KMS-11 (cell line): ENCODE measurements around the gene PLXNA2.

ENCODE experiments used
- H2AFZ ChIP-seq: fragments of 200-600 bp; sonication (generic); 2 replicates; pipeline ENCODE4 v1.6.1; 2016; ENCODE audit warnings: antibody characterized with exemption, mixed run types, low read depth
- H3K27ac ChIP-seq: fragments of 200-600 bp; sonication (generic); 2 replicates; pipeline ENCODE4 v1.6.1; 2016; ENCODE audit warnings: mild to moderate bottlenecking, mixed run types
- H3K27me3 ChIP-seq: fragments of 200-600 bp; sonication (generic); 2 replicates; pipeline ENCODE4 v1.6.1; 2017; ENCODE audit warnings: mild to moderate bottlenecking, low read depth, mixed run types, moderate library complexity; ENCODE audit not compliant: insufficient read depth
- H3K36me3 ChIP-seq: fragments of 200-600 bp; sonication (generic); 2 replicates; pipeline ENCODE4 v1.6.1; 2017; ENCODE audit warnings: mild to moderate bottlenecking, mixed run types; ENCODE audit not compliant: insufficient read depth
- H3K4me1 ChIP-seq: fragments of 200-600 bp; sonication (generic); 2 replicates; pipeline ENCODE4 v1.6.1; 2016; ENCODE audit warnings: mild to moderate bottlenecking, low read depth, mixed run types; ENCODE audit not compliant: poor library complexity, severe bottlenecking
- H3K4me2 ChIP-seq: fragments of 200-600 bp; sonication (generic); 2 replicates; pipeline ENCODE4 v1.7.0; 2016; ENCODE audit warnings: mild to moderate bottlenecking, mixed run types
- H3K4me3 ChIP-seq: fragments of 200-600 bp; sonication (generic); IDR thresholded peaks from 2 replicates; pipeline ENCODE4 v1.6.1; 2017; ENCODE audit warnings: low read depth, low read length, mixed read lengths; ENCODE audit not compliant: insufficient read depth
- H3K79me2 ChIP-seq: fragments of 200-600 bp; sonication (generic); 2 replicates; pipeline ENCODE4 v1.6.1; 2016; ENCODE audit warnings: low read depth, mixed run types; ENCODE audit not compliant: insufficient read depth
- H3K9ac ChIP-seq: fragments of 200-600 bp; sonication (generic); 2 replicates; pipeline ENCODE4 v1.6.1; 2016; ENCODE audit warnings: mild to moderate bottlenecking, mixed run types
- H4K20me1 ChIP-seq: fragments of 200-600 bp; sonication (generic); 2 replicates; pipeline ENCODE4 v1.6.1; 2016; ENCODE audit warnings: mild to moderate bottlenecking, mixed run types; ENCODE audit not compliant: insufficient read depth
- TF ChIP-seq, protein P1 (sequence below): fragments of 200-600 bp; sonication (generic); conservative IDR thresholded peaks from 2 replicates; pipeline ENCODE4 v1.6.1; 2017; ENCODE audit warnings: low read depth, mild to moderate bottlenecking, antibody characterized with exemption, low read length, moderate library complexity, mixed read lengths

Gene PLXNA2

DNA sequence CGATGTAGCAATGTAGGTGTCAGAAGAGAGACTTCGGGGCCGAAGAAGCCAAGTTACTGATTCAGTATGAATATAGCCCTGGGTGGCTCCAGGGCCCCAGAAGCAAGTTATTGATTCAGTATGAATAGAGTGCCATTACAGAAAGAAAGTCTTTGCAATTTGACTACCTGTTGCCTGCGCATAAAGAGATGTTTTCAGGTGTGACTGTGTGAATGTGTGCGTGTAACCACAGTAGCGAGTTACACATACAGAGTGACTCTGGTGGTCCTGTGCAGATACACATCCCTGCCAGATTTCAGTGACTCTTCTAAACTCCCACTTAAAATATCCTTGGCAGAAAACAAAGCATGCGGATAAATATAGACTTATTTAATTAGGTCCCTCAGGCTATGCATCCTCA lies 190.5 kb downstream of the PLXNA2 start:
- H3K27me3 ChIP-seq = no peaks in the 10 kb centered on the region
- no peaks in the 10 kb centered on the region for H3K4me1 ChIP-seq
- TF ChIP-seq, protein P1, sequence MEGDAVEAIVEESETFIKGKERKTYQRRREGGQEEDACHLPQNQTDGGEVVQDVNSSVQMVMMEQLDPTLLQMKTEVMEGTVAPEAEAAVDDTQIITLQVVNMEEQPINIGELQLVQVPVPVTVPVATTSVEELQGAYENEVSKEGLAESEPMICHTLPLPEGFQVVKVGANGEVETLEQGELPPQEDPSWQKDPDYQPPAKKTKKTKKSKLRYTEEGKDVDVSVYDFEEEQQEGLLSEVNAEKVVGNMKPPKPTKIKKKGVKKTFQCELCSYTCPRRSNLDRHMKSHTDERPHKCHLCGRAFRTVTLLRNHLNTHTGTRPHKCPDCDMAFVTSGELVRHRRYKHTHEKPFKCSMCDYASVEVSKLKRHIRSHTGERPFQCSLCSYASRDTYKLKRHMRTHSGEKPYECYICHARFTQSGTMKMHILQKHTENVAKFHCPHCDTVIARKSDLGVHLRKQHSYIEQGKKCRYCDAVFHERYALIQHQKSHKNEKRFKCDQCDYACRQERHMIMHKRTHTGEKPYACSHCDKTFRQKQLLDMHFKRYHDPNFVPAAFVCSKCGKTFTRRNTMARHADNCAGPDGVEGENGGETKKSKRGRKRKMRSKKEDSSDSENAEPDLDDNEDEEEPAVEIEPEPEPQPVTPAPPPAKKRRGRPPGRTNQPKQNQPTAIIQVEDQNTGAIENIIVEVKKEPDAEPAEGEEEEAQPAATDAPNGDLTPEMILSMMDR = no peak
- no peaks in the 10 kb centered on the region for H3K79me2 ChIP-seq
- H3K9ac ChIP-seq = no peak overlapping the region
- no peaks in the 10 kb centered on the region for H3K36me3 ChIP-seq
- H3K27ac ChIP-seq = no peak overlapping the region
- H3K4me3 ChIP-seq = no peak overlapping the region
- H2AFZ ChIP-seq = no peak overlapping the region
- no peak overlapping the region for H3K4me2 ChIP-seq
- H4K20me1 ChIP-seq = no peaks in the 10 kb centered on the region

DNA sequence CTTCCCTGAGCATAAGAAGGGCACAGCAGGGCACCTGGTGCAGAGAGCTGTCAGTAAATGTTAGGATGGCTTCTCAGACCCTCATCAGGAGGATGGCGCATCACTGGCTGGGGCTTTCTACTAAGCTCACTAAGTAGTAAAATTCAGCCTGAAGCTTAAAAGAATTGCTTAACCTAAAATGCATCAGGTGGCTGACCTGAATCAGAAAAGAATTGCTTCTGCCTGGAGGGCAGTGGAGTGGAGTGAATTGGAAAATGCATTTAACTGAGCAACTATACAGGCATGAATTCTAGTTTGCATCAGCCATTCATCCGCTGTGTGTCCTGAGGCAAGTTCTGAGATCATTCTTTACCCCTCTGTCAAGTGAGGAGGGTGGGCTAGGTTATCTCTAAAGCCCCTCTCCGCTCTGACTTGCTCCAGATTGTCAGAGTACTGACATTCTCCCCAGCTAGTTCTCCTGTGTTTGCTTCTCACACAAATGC lies 191.2 kb downstream of the PLXNA2 start:
- Histone ChIP-seq H3K36me3 (no peaks in the 10 kb centered on the region), H3K4me1 (no peaks in the 10 kb centered on the region), H3K4me3 (no peak overlapping the region), H3K79me2 (no peaks in the 10 kb centered on the region), H3K4me2 (no peak overlapping the region), H2AFZ (no peak overlapping the region), H3K9ac (no peak overlapping the region), H3K27me3 (no peaks in the 10 kb centered on the region), H3K27ac (no peak overlapping the region), H4K20me1 (no peaks in the 10 kb centered on the region)
- TF ChIP-seq, protein P1 = no peak

DNA sequence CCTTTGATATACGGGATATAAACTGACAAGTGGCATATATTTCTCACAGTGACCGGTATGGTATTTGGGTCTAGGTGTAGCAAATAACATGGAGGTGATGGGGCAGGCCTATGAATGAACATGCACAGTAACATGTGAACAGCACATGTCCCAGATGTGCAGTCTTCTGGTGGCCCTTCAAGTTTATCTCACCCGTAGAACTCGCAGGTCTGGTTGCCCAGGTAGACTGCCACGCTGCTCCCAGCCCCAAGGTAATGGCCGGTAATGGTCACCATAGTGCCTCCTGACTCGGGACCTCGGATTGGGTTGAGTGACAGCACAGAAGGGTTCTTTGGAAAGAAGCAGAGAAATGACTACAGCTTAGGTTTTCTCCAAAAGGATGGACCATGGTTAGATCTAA lies 192.0 kb downstream of the PLXNA2 start:
- TF ChIP-seq, protein P1 = no peak
- H3K27me3 ChIP-seq = no peaks in the 10 kb centered on the region
- no peak overlapping the region for H3K9ac ChIP-seq
- H3K4me3 ChIP-seq = no peak overlapping the region
- H3K27ac ChIP-seq = no peak overlapping the region
- no peaks in the 10 kb centered on the region for H3K79me2 ChIP-seq
- H3K36me3 ChIP-seq = no peaks in the 10 kb centered on the region
- H4K20me1 ChIP-seq = no peaks in the 10 kb centered on the region
- H3K4me2 ChIP-seq = no peak overlapping the region
- H2AFZ ChIP-seq = no peak overlapping the region
- H3K4me1 ChIP-seq = no peaks in the 10 kb centered on the region

DNA sequence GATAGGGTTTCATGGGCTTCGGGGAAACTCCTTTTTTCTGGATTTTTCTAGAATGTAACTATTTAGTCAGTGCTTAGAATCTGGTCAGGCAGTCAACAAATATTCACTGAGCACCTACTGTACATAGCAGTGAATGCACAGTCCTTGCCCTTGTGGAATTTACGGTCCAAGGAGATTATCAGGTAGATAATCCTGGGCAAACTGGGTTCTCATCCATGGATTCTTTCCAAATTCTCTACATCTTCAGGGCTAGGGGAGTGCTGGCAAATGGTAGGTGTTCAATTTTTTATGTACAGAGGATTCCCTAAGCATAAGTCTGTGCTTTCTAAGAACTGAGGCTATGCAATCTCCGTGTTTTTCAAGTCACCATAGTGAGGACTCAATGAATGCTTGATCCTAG lies 192.5 kb downstream of the PLXNA2 start:
- no peak overlapping the region for H3K9ac ChIP-seq
- no peaks in the 10 kb centered on the region for H3K36me3 ChIP-seq
- no peak overlapping the region for H2AFZ ChIP-seq
- no peak overlapping the region for H3K4me3 ChIP-seq
- TF ChIP-seq, protein P1 = no peak
- H3K79me2 ChIP-seq = no peaks in the 10 kb centered on the region
- H3K27me3 ChIP-seq = no peaks in the 10 kb centered on the region
- no peak overlapping the region for H3K4me2 ChIP-seq
- no peak overlapping the region for H3K27ac ChIP-seq
- H3K4me1 ChIP-seq = no peaks in the 10 kb centered on the region
- H4K20me1 ChIP-seq = no peaks in the 10 kb centered on the region
